Cardiac atrium fibroblast (primary cell): ENCODE measurements around the gene LGALS1. TPM values are rescaled to one million over a fixed set of nuclear protein-coding genes. Genes with fewer than 3 reads are reported as not detected.

ENCODE experiments used
- total RNA-seq: library from RNA; depleted of rRNA; stranded (reverse); fragments of >200 nt; gene quantifications from 2 replicates; pipeline ENCODE4 v1.2.3, GENCODE V29; 2015

Gene LGALS1
- 7,107 and 10,121 TPM in 2 replicates for total RNA-seq

GRCh38 chr22:37674951-37675929, at the start of gene LGALS1:
LGALS1 (plus strand) TSS chr22:37675636; CDS start chr22:37675703, 67 bp downstream.

GRCh38 chr22:37639070-37639760, 36.2 kb upstream of the LGALS1 start, which contains the start of gene SH3BP1:
SH3BP1 (plus strand) TSS chr22:37639669; CDS start chr22:37639788, 119 bp downstream.

DNA sequence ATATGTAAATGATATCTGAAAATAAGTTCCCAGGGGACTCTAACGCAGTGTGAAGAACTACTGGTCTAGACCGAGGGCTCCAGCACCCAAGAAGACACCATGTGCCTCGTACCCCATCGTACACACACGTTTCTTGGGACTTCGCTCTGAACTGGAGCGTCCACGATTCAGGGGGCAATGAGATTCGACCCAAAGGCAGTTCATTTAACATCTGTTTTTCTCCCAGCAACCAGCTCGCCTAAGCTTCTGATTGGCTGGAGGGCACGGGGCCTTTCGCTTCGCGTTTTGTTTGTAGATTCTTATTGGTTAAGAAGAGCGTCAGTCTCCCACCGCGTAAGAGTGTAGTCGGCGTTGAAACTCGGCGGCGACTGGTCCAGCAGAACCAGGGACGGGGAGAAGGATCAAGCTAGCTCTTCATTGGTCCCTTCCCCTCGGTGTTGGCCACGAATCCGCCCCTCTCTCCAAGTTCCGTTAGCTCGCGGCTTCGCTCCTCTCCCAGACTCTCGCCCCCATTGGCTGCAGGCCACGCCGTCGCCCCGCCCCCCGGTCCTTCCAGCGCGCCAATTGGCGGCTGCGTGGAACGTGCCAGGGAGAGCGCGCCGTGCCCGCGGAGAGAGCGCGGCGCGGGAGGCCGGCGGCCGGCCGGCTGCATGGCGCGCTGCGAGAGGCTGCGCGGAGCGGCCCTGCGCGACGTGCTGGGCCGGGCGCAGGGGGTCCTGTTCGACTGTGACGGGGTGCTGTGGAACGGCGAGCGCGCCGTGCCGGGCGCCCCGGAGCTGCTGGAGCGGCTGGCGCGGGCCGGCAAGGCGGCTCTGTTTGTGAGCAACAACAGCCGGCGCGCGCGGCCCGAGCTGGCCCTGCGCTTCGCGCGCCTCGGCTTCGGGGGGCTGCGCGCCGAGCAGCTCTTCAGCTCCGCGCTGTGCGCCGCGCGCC, 17.0 kb upstream of the LGALS1 start, which contains the start of gene PDXP:
Gene PDXP (plus strand): TSS at position 591 of the 933 bp plus-strand sequence. CDS start 60 bp downstream, at position 651.

DNA sequence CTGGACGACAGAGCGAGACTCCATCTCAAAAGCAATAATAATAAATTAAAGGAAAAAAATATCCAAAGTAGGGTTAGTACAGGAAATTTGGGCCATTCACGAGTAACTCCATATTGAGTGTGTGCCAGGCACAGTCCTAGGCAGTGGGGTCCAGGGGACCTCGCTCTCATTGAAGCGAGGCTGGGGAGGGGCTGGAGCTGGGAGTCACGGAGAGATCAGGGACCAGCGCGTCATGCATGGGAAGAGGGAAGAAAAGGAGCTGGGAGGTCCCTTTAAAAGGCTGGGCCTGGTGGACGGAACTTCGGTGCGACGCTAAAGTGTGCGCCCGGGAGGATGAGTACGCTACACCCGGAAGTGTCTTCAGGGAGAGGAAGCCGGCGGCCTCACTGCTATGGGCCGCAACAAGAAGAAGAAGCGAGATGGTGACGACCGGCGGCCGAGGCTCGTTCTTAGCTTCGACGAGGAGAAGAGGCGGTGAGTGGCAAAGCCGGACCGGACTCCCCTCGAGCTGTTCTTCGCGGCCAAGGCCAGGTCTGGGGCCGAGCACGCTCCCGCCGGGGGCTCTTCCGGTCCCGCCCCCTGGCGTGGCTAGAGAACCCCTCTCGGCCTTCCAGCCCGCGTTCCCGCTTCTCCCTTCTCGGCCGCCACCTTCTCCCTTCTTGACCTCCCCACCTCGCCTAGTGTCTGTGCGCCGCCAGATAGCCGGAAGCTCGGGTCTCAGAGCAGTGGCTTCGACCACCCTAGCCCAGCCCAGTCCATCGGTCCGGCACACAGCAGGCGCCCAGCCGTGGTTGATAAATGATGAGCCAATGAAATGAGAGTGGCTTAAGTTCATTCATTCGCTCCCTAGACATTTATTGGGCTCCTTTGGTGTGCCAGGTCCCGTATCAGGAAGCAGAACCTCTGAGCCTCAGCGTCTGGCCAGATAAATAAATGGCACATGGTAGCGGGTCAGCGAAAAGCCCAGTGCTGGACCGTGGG, 10.9 kb downstream of the LGALS1 start, which contains the start of gene NOL12:
Gene NOL12 (plus strand): TSS at position 342 of the 981 bp plus-strand sequence. CDS start 50 bp downstream, at position 392.

GRCh38 chr22:37696657-37697537, 21.5 kb downstream of the LGALS1 start, which contains the start of gene TRIOBP:
TRIOBP (plus strand) TSS chr22:37697048; CDS start chr22:37701366, 4,318 bp downstream.

Other genes with a start within 250 kb of the LGALS1 start
- gene ELFN2, start 248.2 kb upstream of the LGALS1 start, total RNA-seq, result 0.18 and 0.81 TPM in 2 replicates
- gene MFNG, start 189.3 kb upstream of the LGALS1 start, total RNA-seq, result 1.3 TPM in 1 of 2 replicates, not detected in the other
- gene CARD10, start 156.2 kb upstream of the LGALS1 start, total RNA-seq, result 5.8 and 6.3 TPM in 2 replicates
- 90.3 and 92.3 TPM in 2 replicates for gene CDC42EP1, start 115.2 kb upstream of the LGALS1 start, total RNA-seq
- not detected in 2 replicates for gene LGALS2, start 95.5 kb upstream of the LGALS1 start, total RNA-seq
- 31.6 and 34.8 TPM in 2 replicates for gene GGA1, start 66.8 kb upstream of the LGALS1 start, total RNA-seq
- gene SH3BP1, start 36.0 kb upstream of the LGALS1 start, total RNA-seq, result 14.3 and 16.1 TPM in 2 replicates
- 17.3 and 18.1 TPM in 2 replicates for gene PDXP, start 16.9 kb upstream of the LGALS1 start, total RNA-seq
- gene NOL12, start 10.7 kb downstream of the LGALS1 start, total RNA-seq, result 21.9 and 41.2 TPM in 2 replicates
- 147 and 167 TPM in 2 replicates for gene TRIOBP, start 21.4 kb downstream of the LGALS1 start, total RNA-seq
- gene GCAT, start 132.3 kb downstream of the LGALS1 start, total RNA-seq, result 32.9 and 35.0 TPM in 2 replicates
- not detected in 2 replicates for gene GALR3, start 147.7 kb downstream of the LGALS1 start, total RNA-seq
- gene ANKRD54, start 168.7 kb downstream of the LGALS1 start, total RNA-seq, result 19.0 and 30.0 TPM in 2 replicates
- 432 and 441 TPM in 2 replicates for gene EIF3L, start 173.8 kb downstream of the LGALS1 start, total RNA-seq
- gene MICALL1, start 230.7 kb downstream of the LGALS1 start, total RNA-seq, result 29.3 and 42.8 TPM in 2 replicates